Measurements from ENCODE around the gene COBL. TPM values are rescaled to one million over a fixed set of nuclear protein-coding genes. Genes with fewer than 3 reads are reported as not detected.

COBL gene
- total RNA-seq, 2 experiments from 2014 or later, result not detected

- Mint-ChIP-seq H3K4me1 (ENCODE audit: low read depth) (no peaks in the 10 kb centered on the region), H3K27ac (no peak overlapping the region), H3K27me3 (peaks cover 9% of the 10 kb centered on the region), H3K9me3 (no peaks in the 10 kb centered on the region), H3K4me3 (no peak overlapping the region), H3K36me3 (no peaks in the 10 kb centered on the region)
- CTCF ChIA-PET, result no interaction called here
- no peak for DNase-seq
- intact Hi-C loops (cut with micrococcal nuclease), result no loop called here
- POLR2A ChIA-PET, result no interaction called here
These were observed 42.6 kb downstream of the COBL start for GRCh38 chr7:51274001-51274400.

DNA sequence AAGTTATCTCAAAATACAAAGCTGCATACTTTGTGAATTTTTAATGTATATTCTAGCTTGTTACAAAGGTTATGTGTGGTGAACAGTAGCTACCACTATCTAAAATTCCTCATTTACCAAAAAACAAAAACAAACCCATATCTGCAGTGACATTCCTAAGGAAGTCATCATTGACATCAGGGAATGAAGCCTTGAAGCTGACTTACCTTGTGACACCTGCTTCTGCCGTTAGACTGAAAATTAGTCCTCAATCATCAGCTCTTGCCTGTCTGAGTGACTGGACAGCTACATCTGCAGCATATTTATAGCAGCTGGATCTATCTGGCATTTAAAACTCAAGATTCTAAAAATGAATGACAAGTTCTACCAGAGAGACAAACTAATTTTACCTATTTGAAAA, 43.2 kb downstream of the COBL start:
- Mint-ChIP-seq H3K9me3 (no peaks in the 10 kb centered on the region), H3K4me1 (ENCODE audit: low read depth) (no peaks in the 10 kb centered on the region), H3K27ac (no peak overlapping the region), H3K4me3 (no peak overlapping the region), H3K36me3 (no peaks in the 10 kb centered on the region), H3K27me3 (peaks cover 9% of the 10 kb centered on the region)
- ChIA-PET CTCF (no interaction called here), POLR2A (no interaction called here)
- intact Hi-C loops (cut with micrococcal nuclease), result no loop called here
- no peak for DNase-seq

- ChIA-PET CTCF (no interaction called here), POLR2A (no interaction called here)
- no peak for DNase-seq
- Mint-ChIP-seq H3K27ac (no peak overlapping the region), H3K36me3 (no peaks in the 10 kb centered on the region), H3K4me3 (no peak overlapping the region), H3K4me1 (ENCODE audit: low read depth) (no peaks in the 10 kb centered on the region), H3K9me3 (no peaks in the 10 kb centered on the region), H3K27me3 (peaks cover 6% of the 10 kb centered on the region)
- intact Hi-C loops (cut with micrococcal nuclease), result no loop called here
These were observed 45.6 kb downstream of the COBL start for GRCh38 chr7:51270965-51271364.

GRCh38 chr7:51269911-51270310, 46.7 kb downstream of the COBL start:
- ChIA-PET POLR2A (no interaction called here), CTCF (no interaction called here)
- no peaks in the 10 kb centered on the region for H3K4me1 Mint-ChIP-seq (ENCODE audit: low read depth)
- H3K4me3 Mint-ChIP-seq, result no peak overlapping the region
- H3K27me3 Mint-ChIP-seq, result peaks cover 6% of the 10 kb centered on the region
- intact Hi-C loops (cut with micrococcal nuclease), result no loop called here
- H3K9me3 Mint-ChIP-seq, result no peaks in the 10 kb centered on the region
- no peak for DNase-seq
- H3K36me3 Mint-ChIP-seq, result no peaks in the 10 kb centered on the region
- no peak overlapping the region for H3K27ac Mint-ChIP-seq

DNA sequence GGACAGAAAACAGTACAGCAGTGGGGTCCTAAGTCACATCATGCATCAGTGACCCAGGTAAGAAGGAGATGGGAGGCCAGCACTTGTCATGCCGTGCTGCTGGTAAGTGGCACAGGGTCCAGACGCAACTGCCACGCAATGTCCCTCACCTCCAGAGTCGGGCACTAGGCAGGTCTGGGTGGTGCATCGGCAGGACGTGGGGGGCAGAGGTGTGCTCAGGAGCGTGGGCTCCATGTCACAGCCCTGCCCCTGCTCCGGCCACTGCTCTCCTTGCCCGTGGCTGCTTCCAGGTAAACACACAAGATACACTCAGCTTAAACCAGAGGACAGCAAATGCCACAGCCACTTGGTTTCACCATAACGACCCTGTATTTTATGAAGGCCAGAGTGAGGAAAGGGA, 47.3 kb downstream of the COBL start:
- Mint-ChIP-seq H3K4me3 (no peak overlapping the region), H3K4me1 (ENCODE audit: low read depth) (no peaks in the 10 kb centered on the region), H3K9me3 (no peaks in the 10 kb centered on the region), H3K27me3 (peaks cover 5% of the 10 kb centered on the region), H3K27ac (no peak overlapping the region), H3K36me3 (no peaks in the 10 kb centered on the region)
- ChIA-PET POLR2A (no interaction called here), CTCF (no interaction called here)
- intact Hi-C loops (cut with micrococcal nuclease), result no loop called here
- no peak for DNase-seq

DNA sequence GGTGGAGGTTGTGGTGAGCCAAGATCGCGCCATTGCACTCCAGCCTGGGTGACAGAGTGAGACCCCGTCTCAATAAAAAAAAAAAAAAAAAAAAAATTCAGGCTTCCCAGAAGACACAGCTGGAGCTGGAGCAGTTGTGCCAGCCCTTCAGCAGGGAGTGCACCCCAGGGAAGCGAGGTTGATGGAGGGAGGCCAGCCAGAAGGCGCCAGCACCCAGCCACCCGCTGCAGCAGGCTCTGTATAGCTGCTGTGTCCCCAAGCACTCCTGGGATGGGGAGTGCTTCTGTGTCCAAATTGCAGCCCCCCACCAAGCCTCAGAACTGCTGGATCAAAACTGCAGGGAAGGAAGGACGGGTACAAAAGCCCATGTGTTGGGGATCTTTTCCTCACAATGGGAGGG, 47.8 kb downstream of the COBL start:
- Mint-ChIP-seq H3K36me3 (no peaks in the 10 kb centered on the region), H3K9me3 (no peaks in the 10 kb centered on the region), H3K4me1 (ENCODE audit: low read depth) (no peaks in the 10 kb centered on the region), H3K27me3 (peaks cover 2% of the 10 kb centered on the region), H3K27ac (no peak overlapping the region), H3K4me3 (no peak overlapping the region)
- CTCF ChIA-PET, result no interaction called here
- POLR2A ChIA-PET, result no interaction called here
- intact Hi-C loops (cut with micrococcal nuclease), result no loop called here
- no peak for DNase-seq

- no peak overlapping the region for H3K4me3 Mint-ChIP-seq
- no peaks in the 10 kb centered on the region for H3K4me1 Mint-ChIP-seq (ENCODE audit: low read depth)
- H3K27ac Mint-ChIP-seq, result no peak overlapping the region
- no peaks in the 10 kb centered on the region for H3K36me3 Mint-ChIP-seq
- H3K27me3 Mint-ChIP-seq, result no peaks in the 10 kb centered on the region
- CTCF ChIA-PET, result no interaction called here
- POLR2A ChIA-PET, result no interaction called here
- intact Hi-C loops (cut with micrococcal nuclease), result no loop called here
- H3K9me3 Mint-ChIP-seq, result no peaks in the 10 kb centered on the region
- DNase-seq, result no peak
These were observed 49.4 kb downstream of the COBL start for GRCh38 chr7:51267169-51267568.

DNA sequence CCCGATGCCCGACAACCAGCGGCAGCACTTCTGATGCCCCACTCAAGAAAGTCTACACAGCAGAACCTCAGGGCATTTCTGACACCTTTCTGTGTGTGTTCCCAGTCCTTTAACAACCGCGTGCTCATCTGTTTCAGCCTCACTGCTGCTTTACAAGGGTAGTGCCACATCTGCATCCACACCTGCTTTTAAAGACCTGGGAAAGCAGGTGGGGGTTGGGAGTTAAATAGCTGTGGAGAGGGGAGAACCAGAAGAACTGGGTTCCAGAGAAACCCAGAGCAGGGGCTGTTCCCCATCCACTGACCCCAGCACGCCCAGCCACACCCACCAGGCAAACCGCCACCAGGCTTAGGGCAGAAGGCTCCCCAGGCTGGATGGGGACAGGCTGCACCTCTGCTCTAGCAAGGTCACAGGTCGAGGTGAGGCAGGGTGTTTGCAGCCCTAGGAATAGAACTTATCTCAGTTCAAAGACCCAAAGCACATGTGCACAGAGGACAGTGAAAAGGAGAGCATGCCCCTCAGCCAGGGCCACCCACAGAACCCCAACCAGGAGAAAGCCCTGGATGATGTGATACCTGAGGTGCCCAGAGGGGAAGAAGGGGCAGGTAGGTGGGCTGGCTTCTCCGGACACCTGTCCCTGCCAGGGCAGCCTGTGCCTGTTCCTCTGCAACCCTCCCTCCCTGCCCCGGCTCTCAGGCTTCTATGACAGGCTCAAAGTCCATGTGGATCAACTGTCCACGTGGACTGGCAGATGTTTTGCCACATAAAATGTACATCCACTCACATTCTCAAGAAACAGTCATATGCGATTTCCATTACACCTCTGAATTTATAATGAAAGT, 51.3 kb downstream of the COBL start:
- no peak overlapping the region for H3K4me3 Mint-ChIP-seq
- no peak for DNase-seq
- H3K36me3 Mint-ChIP-seq, result no peaks in the 10 kb centered on the region
- H3K4me1 Mint-ChIP-seq (ENCODE audit: low read depth), result no peaks in the 10 kb centered on the region
- intact Hi-C loops (cut with micrococcal nuclease), result no loop called here
- CTCF ChIA-PET, result no interaction called here
- POLR2A ChIA-PET, result no interaction called here
- H3K27ac Mint-ChIP-seq, result no peak overlapping the region
- no peaks in the 10 kb centered on the region for H3K9me3 Mint-ChIP-seq
- peaks cover 3% of the 10 kb centered on the region for H3K27me3 Mint-ChIP-seq

DNA sequence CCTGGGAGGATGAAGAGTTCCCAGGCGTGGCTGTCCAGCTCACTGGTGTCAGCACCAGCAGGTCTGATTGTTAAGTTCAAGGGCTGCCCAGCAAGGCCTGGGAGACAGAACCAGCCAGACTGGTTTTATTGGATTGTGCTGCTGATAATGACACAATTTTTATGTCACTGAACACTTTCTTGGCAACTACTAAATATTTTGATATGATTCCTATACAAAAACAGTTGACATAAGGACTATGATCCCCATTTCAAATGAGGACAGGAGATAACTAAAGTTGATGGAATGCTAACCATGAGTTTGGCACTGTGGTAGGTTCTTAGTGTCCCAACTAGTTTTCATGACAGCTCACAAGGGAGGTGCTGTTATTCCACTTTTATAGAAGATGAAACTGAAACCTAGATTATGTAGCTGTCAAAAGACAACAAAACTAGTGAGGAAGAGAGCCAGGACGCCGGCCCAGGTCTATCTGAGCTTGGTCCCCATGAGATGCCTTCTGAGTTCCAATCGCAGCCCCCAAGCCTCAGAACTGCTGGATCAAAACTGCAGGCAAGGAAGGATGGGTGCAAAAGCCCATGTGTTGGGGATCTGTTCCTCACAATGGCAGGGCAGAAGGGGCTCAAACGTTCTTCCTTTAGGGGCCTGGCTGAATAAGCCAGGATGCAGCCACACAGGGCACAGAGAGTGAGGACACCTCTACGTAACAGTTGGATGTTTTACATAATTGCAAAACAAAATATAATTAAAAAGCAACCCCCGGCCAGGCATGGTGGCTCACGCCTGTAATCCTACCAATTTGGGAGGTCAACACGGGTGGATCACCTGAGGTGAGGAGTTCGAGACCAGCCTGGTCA, 52.8 kb downstream of the COBL start:
- no peak for DNase-seq
- Mint-ChIP-seq H3K36me3 (no peaks in the 10 kb centered on the region), H3K27ac (no peak overlapping the region), H3K9me3 (no peaks in the 10 kb centered on the region), H3K27me3 (peaks cover 4% of the 10 kb centered on the region), H3K4me3 (no peak overlapping the region), H3K4me1 (ENCODE audit: low read depth) (no peaks in the 10 kb centered on the region)
- CTCF ChIA-PET, result no interaction called here
- POLR2A ChIA-PET, result no interaction called here
- intact Hi-C loops (cut with micrococcal nuclease), result no loop called here

- ChIA-PET CTCF (no interaction called here), POLR2A (no interaction called here)
These were observed 53.6 kb downstream of the COBL start for GRCh38 chr7:51262796-51263531.

GRCh38 chr7:51261950-51262795, 54.4 kb downstream of the COBL start:
- intact Hi-C loops (cut with micrococcal nuclease), result no loop called here
- ChIA-PET CTCF (no interaction called here), POLR2A (no interaction called here)

More at GRCh38 chr7:51262796-51263531, 53.6 kb downstream of the COBL start:
- intact Hi-C loops (cut with micrococcal nuclease), result no loop called here
- no peak for DNase-seq
- no peaks in the 10 kb centered on the region for H3K9me3 Mint-ChIP-seq
- no peaks in the 10 kb centered on the region for H3K36me3 Mint-ChIP-seq
- H3K27ac Mint-ChIP-seq, result no peak overlapping the region
- no peak overlapping the region for H3K4me3 Mint-ChIP-seq
- H3K27me3 Mint-ChIP-seq, result peaks cover 9% of the 10 kb centered on the region
- H3K4me1 Mint-ChIP-seq (ENCODE audit: low read depth), result no peaks in the 10 kb centered on the region

More at GRCh38 chr7:51261950-51262795, 54.4 kb downstream of the COBL start:
- no peaks in the 10 kb centered on the region for H3K4me1 Mint-ChIP-seq (ENCODE audit: low read depth)
- H3K27me3 Mint-ChIP-seq, result peaks cover 9% of the 10 kb centered on the region
- H3K36me3 Mint-ChIP-seq, result no peaks in the 10 kb centered on the region
- no peaks in the 10 kb centered on the region for H3K9me3 Mint-ChIP-seq
- no peak overlapping the region for H3K27ac Mint-ChIP-seq
- H3K4me3 Mint-ChIP-seq, result no peak overlapping the region
- no peak for DNase-seq
